GM13977 (cell line): Measurements from ENCODE around the gene AGRN.
"Not testable (repeated sequence)": the region's sequence is repeated elsewhere in the genome, so short reads cannot be mapped to it uniquely, and the experiment has no call there.

Experiments used
- DNase-seq: peaks from one replicate; pipeline ENCODE4 v3.0.0; 2012; ENCODE audit warnings: low spot score
- in situ Hi-C: fragments of 300-500 bp; cut with MboI; formaldehyde crosslinking; loops from one replicate; pipeline ENCODE4 v1.12.0; 2022; ENCODE audit warnings: low sequenced_read_pairs, low pct_unique_long_range_greater_than_20kb, mixed read lengths, inconsistent platforms; ENCODE audit not compliant: unreplicated experiment
- TF ChIP-seq, protein P1 (sequence below): IDR thresholded peaks from 2 replicates; pipeline ENCODE4 v1.5.1; 2012; ENCODE audit warnings: mild to moderate bottlenecking, control low read depth; ENCODE audit not compliant: insufficient read depth; ENCODE audit errors: extremely low read depth, missing control alignments

The AGRN gene

DNA sequence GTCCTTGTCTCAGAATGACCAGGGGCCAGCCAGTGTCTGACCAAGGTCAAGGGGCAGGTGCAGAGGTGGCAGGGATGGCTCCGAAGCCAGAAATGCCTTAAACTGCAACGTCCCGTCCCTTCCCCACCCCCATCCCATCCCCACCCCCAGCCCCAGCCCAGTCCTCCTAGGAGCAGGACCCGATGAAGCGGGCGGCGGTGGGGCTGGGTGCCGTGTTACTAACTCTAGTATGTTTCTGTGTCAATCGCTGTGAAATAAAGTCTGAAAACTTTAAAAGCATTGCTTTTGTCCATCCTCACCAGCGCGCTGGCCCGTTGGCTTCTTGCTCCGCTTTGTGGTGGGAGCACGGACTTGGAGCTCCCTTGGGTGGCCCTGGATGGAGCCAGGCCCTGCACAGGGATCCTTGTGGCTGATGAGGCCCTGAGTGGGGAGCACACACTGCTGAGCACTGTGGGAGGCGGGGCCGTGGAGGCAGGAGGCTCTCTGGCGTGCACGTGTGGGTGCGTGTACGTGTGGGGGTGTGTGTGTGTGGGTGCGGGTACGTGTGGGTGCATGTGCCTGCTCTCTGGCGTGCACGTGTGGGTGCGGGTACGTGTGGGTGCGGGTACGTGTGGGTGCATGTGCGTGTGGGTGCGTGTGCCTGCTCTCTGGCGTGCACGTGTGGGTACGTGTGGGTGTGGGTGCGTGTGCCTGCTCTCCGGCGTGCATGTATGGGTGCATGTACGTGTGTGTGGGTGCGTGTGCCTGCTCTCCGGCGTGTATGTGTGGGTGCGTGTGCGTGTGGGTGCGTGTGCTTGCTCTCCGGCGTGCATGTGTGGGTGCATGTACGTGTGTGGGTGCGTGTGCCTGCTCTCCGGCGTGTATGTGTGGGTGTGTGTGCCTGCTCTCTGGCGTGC is 36.2 kb downstream of the AGRN start:
- TF ChIP-seq, protein P1, sequence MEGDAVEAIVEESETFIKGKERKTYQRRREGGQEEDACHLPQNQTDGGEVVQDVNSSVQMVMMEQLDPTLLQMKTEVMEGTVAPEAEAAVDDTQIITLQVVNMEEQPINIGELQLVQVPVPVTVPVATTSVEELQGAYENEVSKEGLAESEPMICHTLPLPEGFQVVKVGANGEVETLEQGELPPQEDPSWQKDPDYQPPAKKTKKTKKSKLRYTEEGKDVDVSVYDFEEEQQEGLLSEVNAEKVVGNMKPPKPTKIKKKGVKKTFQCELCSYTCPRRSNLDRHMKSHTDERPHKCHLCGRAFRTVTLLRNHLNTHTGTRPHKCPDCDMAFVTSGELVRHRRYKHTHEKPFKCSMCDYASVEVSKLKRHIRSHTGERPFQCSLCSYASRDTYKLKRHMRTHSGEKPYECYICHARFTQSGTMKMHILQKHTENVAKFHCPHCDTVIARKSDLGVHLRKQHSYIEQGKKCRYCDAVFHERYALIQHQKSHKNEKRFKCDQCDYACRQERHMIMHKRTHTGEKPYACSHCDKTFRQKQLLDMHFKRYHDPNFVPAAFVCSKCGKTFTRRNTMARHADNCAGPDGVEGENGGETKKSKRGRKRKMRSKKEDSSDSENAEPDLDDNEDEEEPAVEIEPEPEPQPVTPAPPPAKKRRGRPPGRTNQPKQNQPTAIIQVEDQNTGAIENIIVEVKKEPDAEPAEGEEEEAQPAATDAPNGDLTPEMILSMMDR, result no peak
- DNase-seq, result no peak
- in situ Hi-C loops, result no loop called here

DNA sequence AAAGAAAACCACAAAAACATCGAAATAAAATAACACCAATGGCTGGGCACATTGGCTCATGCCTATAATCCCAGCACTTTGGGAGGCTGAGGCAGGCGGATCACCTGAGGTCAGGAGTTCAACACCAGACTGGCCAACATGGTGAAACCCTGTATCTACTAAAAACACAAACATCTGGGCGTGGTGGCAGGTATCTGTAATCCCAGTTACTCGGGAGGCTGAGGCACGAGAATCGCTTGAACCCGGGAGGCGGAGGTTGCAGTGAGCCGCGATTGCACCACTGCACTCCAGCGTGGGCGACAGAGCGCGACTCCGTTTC is 37.8 kb downstream of the AGRN start:
- DNase-seq, in situ Hi-C loops: not testable (repeated sequence)

GRCh38 chr1:1058088-1058905 is 38.4 kb downstream of the AGRN start:
- no peak for DNase-seq
- in situ Hi-C loops, result no loop called here
- TF ChIP-seq, protein P1, result no peak

DNA sequence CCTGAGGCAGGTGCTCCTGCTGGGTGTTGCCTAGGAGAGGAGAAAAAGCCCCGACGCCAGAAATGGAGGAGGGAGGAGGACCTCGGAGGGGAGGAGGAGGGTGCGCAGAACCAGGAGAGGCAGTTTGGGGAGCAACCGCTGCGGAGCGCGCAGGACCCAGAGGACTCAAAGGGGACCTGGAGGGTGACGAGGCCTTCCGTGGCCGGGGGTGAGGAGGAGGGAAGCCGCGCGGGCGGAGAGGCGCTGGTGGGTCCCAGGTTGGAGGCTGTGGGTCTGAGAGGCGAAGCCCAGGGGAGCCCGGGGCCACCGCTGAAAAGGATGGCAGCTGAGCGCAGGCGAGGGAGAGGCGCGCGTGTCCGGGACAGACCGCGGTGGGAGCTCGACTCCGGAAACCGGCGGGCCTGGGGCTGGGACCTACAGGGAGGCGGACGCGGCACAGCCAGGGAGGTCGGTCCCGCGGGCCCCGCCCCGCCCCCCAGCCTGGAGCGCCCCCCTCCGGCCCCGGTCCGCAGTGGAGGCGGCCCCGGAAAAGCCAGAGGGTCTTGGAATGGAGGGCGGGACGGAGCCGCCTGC is 39.1 kb downstream of the AGRN start:
- TF ChIP-seq, protein P1, result peak; percentile 53
- in situ Hi-C loops, result no loop called here
- no peak for DNase-seq

DNA sequence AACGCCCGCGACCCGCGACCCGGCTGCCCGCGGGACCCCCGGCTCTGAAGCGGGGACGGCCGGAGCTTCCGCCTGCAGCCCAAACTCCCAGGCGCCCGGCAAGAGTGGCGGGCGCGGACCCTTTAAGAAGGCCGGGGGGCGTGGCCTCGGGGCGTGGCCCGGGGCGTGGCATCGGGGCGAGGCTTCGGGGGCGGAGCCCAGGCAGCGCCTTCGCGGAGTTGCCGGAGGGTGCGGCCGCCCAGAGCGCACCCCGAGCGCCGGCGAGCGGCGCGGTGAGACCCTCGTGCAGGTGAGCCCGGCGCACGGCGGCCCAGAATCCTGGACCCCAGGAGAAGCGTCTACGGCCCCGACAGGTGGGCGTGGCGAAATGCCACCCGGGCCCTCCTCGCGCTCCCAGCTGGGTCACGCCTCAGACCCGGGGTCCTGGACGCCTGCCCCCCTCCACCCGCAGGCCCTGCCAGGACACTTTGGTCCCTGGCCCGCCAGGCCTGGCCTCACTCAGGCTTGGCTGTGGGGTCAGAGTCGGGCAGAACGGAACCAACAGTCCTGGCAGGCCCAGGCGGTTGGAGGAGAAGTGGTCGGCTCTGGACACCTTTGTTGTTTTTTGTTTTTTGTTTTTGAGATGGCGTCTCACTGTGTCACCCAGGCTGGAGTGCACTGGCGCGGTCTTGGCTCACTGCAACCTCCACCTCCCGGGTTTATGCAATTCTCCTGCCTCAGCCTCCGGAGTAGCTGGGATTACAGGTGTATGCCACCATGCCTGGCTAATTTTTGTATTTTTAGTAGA is 39.8 kb downstream of the AGRN start:
- peak; percentile 99 for DNase-seq
- in situ Hi-C loops, result no loop called here
- TF ChIP-seq, protein P1, result no peak

DNA sequence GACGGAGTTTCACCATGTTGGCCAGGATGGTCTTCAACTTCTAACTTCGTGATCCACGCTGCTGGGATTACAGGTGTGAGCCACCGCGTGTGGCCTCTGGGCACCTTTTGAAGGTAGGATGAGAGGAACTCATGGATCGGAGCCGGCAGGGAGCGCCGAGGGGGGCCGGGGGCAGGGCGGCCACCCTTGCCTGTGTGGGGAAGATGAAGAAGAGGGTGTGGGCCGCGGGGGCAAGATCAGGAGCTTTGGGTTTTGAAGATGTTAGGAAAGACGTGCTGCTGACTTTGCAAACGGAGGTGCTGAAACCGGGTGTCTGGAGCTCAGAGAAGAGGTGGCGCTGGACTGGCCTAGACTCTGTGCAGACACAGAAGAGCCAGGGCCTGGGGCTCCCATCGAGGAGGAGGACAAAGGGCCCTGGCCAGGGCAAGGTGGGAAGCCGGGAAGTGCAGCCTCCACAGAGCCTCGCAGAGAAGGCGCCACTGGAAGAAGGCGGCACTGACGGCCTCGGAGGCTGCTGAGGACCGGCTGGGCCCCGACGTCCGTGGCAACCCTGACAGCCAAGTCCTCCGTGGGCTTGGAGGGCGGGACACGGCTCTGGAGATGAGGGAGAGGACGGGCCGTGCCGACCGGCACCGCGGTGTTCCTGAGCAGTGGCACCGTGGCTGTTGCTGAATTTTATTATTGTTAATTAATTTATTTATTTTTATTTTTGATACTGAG is 40.5 kb downstream of the AGRN start:
- in situ Hi-C loops, result no loop called here
- no peak for DNase-seq
- TF ChIP-seq, protein P1, result no peak
